Motor neuron (in vitro differentiated cells): ENCODE data around the gene ACTA2. TPM values are rescaled to one million over a fixed set of nuclear protein-coding genes. Genes with fewer than 3 reads are reported as not detected.
A peak's percentile ranks its signal among the peaks of the same experiment; 100 is the strongest.

Experiments used
- ATAC-seq, 8 experiments: fragments of 200-7000 bp; cut with Tn5 transposase; replicated peaks in 6 of 8; 2 replicates each; pipeline ENCODE4 v1.8.0; 2021; ENCODE audit warnings: mild to moderate bottlenecking in 8 of 8, moderate library complexity in 8 of 8
- H3K27ac ChIP-seq, 2 donors: fragments of 250-450 bp; sonication (Bioruptor Pico); 2 replicates each; pipeline ENCODE4 v1.9.0; 2021; ENCODE audit warnings: antibody characterized with exemption in 2 of 2, mild to moderate bottlenecking in 2 of 2, moderate library complexity in 1 of 2
- H3K4me1 ChIP-seq, 2 donors: fragments of 250-450 bp; sonication (Bioruptor Pico); replicated peaks in 1 of 2; 2 replicates each; pipeline ENCODE4 v1.6.1; 2021; ENCODE audit warnings: antibody characterized with exemption in 2 of 2, mild to moderate bottlenecking in 2 of 2, moderate library complexity in 1 of 2
- H3K4me3 ChIP-seq, 5 donors: fragments of 250-450 bp; sonication (Bioruptor Pico); 2 replicates each; pipeline ENCODE4 v1.9.0; 2021; ENCODE audit warnings: antibody characterized with exemption in 5 of 5, mild to moderate bottlenecking in 5 of 5, moderate library complexity in 4 of 5
- WGBS, 10 experiments: fragments of 450-650 bp; shearing (Covaris generic); methylation state at CpG; one replicate each; pipeline ENCODE4 v1.0.0; 2022; 5-methylcytosine and 5-hydroxymethylcytosine counted together
- in situ Hi-C, 9 experiments: fragments of 400-800 bp; cut with MboI; loops; one replicate each; pipeline ENCODE4 v1.15.0; 2021; ENCODE audit warnings: low sequenced_read_pairs in 9 of 9, low pct_unique_long_range_greater_than_20kb in 2 of 9; ENCODE audit not compliant: unreplicated experiment in 9 of 9
- total RNA-seq, 8 experiments: library from RNA; unstranded; fragments of 300-600 nt; gene quantifications; 2 replicates each; pipeline versions ENCODE4 v1.2.3 to v1.2.4, GENCODE V29; 2022

ACTA2 gene
- total RNA-seq, 8 experiments from 2014 or later, result 2.8 to 317 (median 19.6) TPM

- 0 to 82% (median 55%) methylated on average over 1 to 7 of the region's 8 CpGs for WGBS, 10 experiments
- ATAC-seq, result peak in 5 of 8 experiments; percentile 6 to 44 (median 29)
- Histone ChIP-seq H3K4me3 (peak overlapping the region in 3 of 5 donors; percentile 43 to 51 (median 44)), H3K27ac (no peak overlapping the region), H3K4me1 (peaks cover 2 to 3% of the 10 kb centered on the region in 2 donors)
- in situ Hi-C loops, result no loop called here
These were observed 37.3 kb upstream of the ACTA2 start for GRCh38 chr10:88989824-88990383.

- 0 to 100% (median 80%) methylated on average over 1 to 2 of the region's 2 CpGs; no CpG with 5 or more reads in 1 of the 10 experiments for WGBS, 10 experiments
These were observed 36.9 kb upstream of the ACTA2 start for GRCh38 chr10:88989423-88989822.

GRCh38 chr10:88987840-88988239 is 35.3 kb upstream of the ACTA2 start:
- H3K27ac ChIP-seq, result no peak overlapping the region
- H3K4me3 ChIP-seq, result no peak overlapping the region
- no peak for ATAC-seq
- 46 to 100% (median 71%) methylated on average over 1 to 2 of the region's 2 CpGs; no CpG with 5 or more reads in 2 of the 10 experiments for WGBS, 10 experiments
- in situ Hi-C loops, result no loop called here
- peaks cover 0 to 3% of the 10 kb centered on the region in 2 donors for H3K4me1 ChIP-seq

More at GRCh38 chr10:88989423-88989822, 36.9 kb upstream of the ACTA2 start:
- no peak for ATAC-seq
- H3K4me3 ChIP-seq, result no peak overlapping the region
- in situ Hi-C loops, result no loop called here
- peaks cover 2 to 3% of the 10 kb centered on the region in 2 donors for H3K4me1 ChIP-seq
- no peak overlapping the region for H3K27ac ChIP-seq

- in situ Hi-C loops, result no loop called here
- Histone ChIP-seq H3K4me3 (no peak overlapping the region), H3K27ac (no peak overlapping the region), H3K4me1 (peaks cover 0 to 3% of the 10 kb centered on the region in 2 donors)
- no peak for ATAC-seq
These were observed 34.7 kb upstream of the ACTA2 start for GRCh38 chr10:88987243-88987725.

GRCh38 chr10:88986549-88987242 is 34.1 kb upstream of the ACTA2 start:
- in situ Hi-C loops, result no loop called here
- H3K4me3 ChIP-seq, result no peak overlapping the region
- no peak overlapping the region for H3K27ac ChIP-seq
- ATAC-seq, result no peak
- WGBS, 10 experiments, result 0 to 50% (median 40%) methylated on average over 1 to 2 of the region's 2 CpGs
- no peaks in the 10 kb centered on the region for H3K4me1 ChIP-seq

GRCh38 chr10:88984525-88984924 is 32.0 kb upstream of the ACTA2 start:
- H3K4me3 ChIP-seq, result no peak overlapping the region
- no peak overlapping the region for H3K27ac ChIP-seq
- in situ Hi-C loops, result no loop called here
- H3K4me1 ChIP-seq, result no peaks in the 10 kb centered on the region
- no peak for ATAC-seq

- in situ Hi-C loops, result no loop called here
- H3K27ac ChIP-seq, result no peak overlapping the region
- no peaks in the 10 kb centered on the region for H3K4me1 ChIP-seq
- 50 to 100% (median 89%) methylated on average over 1 of the region's 1 CpG; no CpG with 5 or more reads in 5 of the 10 experiments for WGBS, 10 experiments
- H3K4me3 ChIP-seq, result no peak overlapping the region
- no peak for ATAC-seq
These were observed 31.4 kb upstream of the ACTA2 start for GRCh38 chr10:88983939-88984338.

- Histone ChIP-seq H3K4me3 (no peak overlapping the region), H3K27ac (no peak overlapping the region), H3K4me1 (no peaks in the 10 kb centered on the region)
- no peak for ATAC-seq
- in situ Hi-C loops, result no loop called here
- WGBS, 10 experiments, result 14 to 100% (median 67%) methylated on average over 1 to 2 of the region's 2 CpGs; no CpG with 5 or more reads in 1 of the 10 experiments
These were observed 30.6 kb upstream of the ACTA2 start for GRCh38 chr10:88983206-88983605.

- Histone ChIP-seq H3K4me3 (no peak overlapping the region), H3K4me1 (no peaks in the 10 kb centered on the region), H3K27ac (no peak overlapping the region)
- in situ Hi-C loops, result no loop called here
- no peak for ATAC-seq
- 0 to 100% (median 93%) methylated on average over 1 to 2 of the region's 2 CpGs for whole genome bisulfite sequencing, 10 experiments
These were observed 29.8 kb upstream of the ACTA2 start for GRCh38 chr10:88982366-88982765.

- Histone ChIP-seq H3K27ac (no peak overlapping the region), H3K4me3 (no peak overlapping the region), H3K4me1 (no peaks in the 10 kb centered on the region)
- WGBS, 10 experiments, result 73 to 100% (median 85%) methylated on average over 1 to 5 of the region's 5 CpGs; no CpG with 5 or more reads in 1 of the 10 experiments
- ATAC-seq, result no peak
- in situ Hi-C loops, result no loop called here
These were observed 28.9 kb upstream of the ACTA2 start for GRCh38 chr10:88981435-88981834.

GRCh38 chr10:88980800-88981199 is 28.2 kb upstream of the ACTA2 start:
- Histone ChIP-seq H3K4me3 (no peak overlapping the region), H3K27ac (no peak overlapping the region), H3K4me1 (no peaks in the 10 kb centered on the region)
- in situ Hi-C loops, result no loop called here
- WGBS, 10 experiments, result 60 to 100% (median 100%) methylated on average over 1 to 3 of the region's 4 CpGs; no CpG with 5 or more reads in 3 of the 10 experiments
- ATAC-seq, result no peak

- no peak for ATAC-seq
- Histone ChIP-seq H3K4me3 (no peak overlapping the region), H3K4me1 (no peaks in the 10 kb centered on the region), H3K27ac (no peak overlapping the region)
- in situ Hi-C loops, result no loop called here
- WGBS, 10 experiments, result 57 to 100% (median 90%) methylated on average over 1 to 4 of the region's 4 CpGs; no CpG with 5 or more reads in 2 of the 10 experiments
These were observed 27.7 kb upstream of the ACTA2 start for GRCh38 chr10:88980247-88980646.

- in situ Hi-C loops, result no loop called here
- no peak overlapping the region for H3K4me3 ChIP-seq
- ATAC-seq, result no peak
- 53 to 100% (median 79%) methylated on average over 1 to 4 of the region's 4 CpGs; no CpG with 5 or more reads in 1 of the 10 experiments for WGBS, 10 experiments
- no peak overlapping the region for H3K27ac ChIP-seq
- no peaks in the 10 kb centered on the region for H3K4me1 ChIP-seq
These were observed 27.0 kb upstream of the ACTA2 start for GRCh38 chr10:88979603-88980002.
